ENCODE results near the gene GLRX3. TPM values are rescaled to one million over a fixed set of nuclear protein-coding genes. Genes with fewer than 3 reads are reported as not detected.

The GLRX3 gene
- total RNA-seq, 1 donor from 2014 or later, result 111 TPM

DNA sequence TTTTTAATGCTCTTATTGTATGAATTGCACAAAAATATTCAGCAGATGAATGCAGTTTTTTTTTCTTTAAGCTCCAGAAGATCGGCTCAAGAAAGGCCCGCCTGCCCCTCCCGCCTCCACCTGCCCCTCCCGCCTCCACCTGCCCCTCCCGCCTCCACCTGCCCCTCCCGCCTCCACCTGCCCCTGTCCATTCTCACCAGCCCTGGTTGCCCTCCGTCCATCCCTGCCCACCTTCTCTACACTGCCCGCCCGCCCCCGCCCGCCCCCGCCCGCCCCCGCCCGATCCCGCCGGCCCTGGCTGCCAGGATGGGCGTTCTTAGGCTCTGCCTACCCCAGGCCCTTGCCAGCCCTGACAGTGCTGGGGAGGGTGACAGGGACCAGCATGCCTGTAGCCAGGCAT, 67.4 kb downstream of the GLRX3 start:
- Mint-ChIP-seq H3K4me1 (ENCODE audit: unreplicated experiment) (peaks cover 2% of the 10 kb centered on the region), H3K4me3 (ENCODE audit: unreplicated experiment) (no peak overlapping the region), H3K27ac (ENCODE audit: unreplicated experiment) (no peak overlapping the region), H3K9me3 (ENCODE audit: unreplicated experiment) (peaks cover 17% of the 10 kb centered on the region), H3K36me3 (ENCODE audit: low read depth, unreplicated experiment) (no peaks in the 10 kb centered on the region), H3K27me3 (ENCODE audit: unreplicated experiment) (peaks cover 9% of the 10 kb centered on the region)
- DNase-seq (ENCODE audit: low spot score), result no peak
- no peak for TF ChIP-seq CTCF (IDR thresholded peaks at IDR 0.05; ENCODE audit: unreplicated experiment)

DNA sequence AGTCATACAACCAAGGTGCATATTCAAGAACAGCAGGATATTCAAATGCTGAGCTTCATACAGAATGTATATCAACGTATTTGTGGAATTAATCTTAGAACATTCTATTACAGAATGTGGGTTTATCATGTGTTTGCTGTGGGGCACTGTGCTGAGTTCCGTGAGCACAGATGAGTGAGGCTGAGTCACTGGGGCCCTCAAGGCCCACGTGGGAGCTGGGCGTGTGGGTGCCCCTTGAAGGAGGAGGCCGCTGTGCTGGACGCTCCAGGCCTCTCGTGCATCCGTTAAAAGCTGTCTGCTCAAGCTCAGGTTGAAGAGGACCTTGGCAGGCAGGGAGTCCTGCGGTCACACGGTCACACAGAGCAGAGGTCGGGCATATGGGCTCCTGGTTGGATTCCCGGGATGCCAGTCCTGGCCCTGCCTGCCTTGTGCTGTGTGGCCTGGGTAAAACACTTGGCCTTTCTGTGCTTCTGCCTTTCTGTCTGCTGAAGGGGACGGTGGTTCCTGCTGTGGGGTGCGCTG, 70.1 kb downstream of the GLRX3 start:
- Mint-ChIP-seq H3K4me1 (ENCODE audit: unreplicated experiment) (no peaks in the 10 kb centered on the region), H3K27me3 (ENCODE audit: unreplicated experiment) (peaks cover 4% of the 10 kb centered on the region), H3K9me3 (ENCODE audit: unreplicated experiment) (peaks cover 19% of the 10 kb centered on the region), H3K36me3 (ENCODE audit: low read depth, unreplicated experiment) (peaks cover 5% of the 10 kb centered on the region), H3K4me3 (ENCODE audit: unreplicated experiment) (no peak overlapping the region), H3K27ac (ENCODE audit: unreplicated experiment) (no peak overlapping the region)
- TF ChIP-seq CTCF (IDR thresholded peaks at IDR 0.05; ENCODE audit: unreplicated experiment), result no peak
- DNase-seq (ENCODE audit: low spot score), result no peak

DNA sequence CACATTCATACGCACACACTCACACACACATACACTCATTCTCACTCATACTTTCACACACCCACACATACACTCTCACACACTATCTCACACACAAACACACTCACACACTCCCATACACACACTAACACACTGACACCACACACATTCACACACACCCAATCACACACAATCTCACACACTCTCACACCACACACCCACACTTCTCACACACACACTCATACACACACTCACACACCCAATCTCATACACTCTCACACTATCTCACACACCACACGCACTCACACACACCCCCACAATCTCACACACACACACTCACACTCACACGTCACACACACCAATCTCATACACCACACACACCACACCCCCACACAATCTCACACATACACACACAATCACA, 71.0 kb downstream of the GLRX3 start:
- H3K27me3 Mint-ChIP-seq (ENCODE audit: unreplicated experiment), result peaks cover 1% of the 10 kb centered on the region

DNA sequence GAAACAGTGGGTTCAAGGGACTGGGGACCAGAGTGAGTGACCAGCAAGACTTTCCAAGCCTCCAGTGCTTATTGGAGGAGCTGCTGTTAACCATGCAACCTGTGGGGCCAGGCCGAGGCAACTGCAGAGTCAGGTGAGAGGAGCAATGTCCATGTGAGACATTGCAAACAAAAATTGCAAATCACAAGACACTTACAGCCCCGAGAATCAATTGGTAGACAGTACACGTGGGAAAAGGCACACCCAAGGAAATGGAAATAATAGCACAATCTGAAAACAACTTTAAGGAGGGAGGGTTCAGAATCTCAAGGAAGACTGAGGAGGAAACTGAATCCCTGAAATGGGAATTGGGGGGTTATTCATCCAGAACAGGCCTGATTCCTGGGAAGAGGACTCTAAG, 72.6 kb downstream of the GLRX3 start:
- DNase-seq (ENCODE audit: low spot score), result no peak
- no peak overlapping the region for H3K27ac Mint-ChIP-seq (ENCODE audit: unreplicated experiment)
- peaks cover 5% of the 10 kb centered on the region for H3K36me3 Mint-ChIP-seq (ENCODE audit: low read depth, unreplicated experiment)
- H3K4me3 Mint-ChIP-seq (ENCODE audit: unreplicated experiment), result no peak overlapping the region
- TF ChIP-seq CTCF (IDR thresholded peaks at IDR 0.05; ENCODE audit: unreplicated experiment), result no peak
- peaks cover 20% of the 10 kb centered on the region for H3K9me3 Mint-ChIP-seq (ENCODE audit: unreplicated experiment)
- peaks cover 4% of the 10 kb centered on the region for H3K27me3 Mint-ChIP-seq (ENCODE audit: unreplicated experiment)
- H3K4me1 Mint-ChIP-seq (ENCODE audit: unreplicated experiment), result no peaks in the 10 kb centered on the region

More for the DNA sequence above, 71.0 kb downstream of the GLRX3 start:
- TF ChIP-seq CTCF (IDR thresholded peaks at IDR 0.05; ENCODE audit: unreplicated experiment), result no peak
- no peak for DNase-seq (ENCODE audit: low spot score)
- no peak overlapping the region for H3K27ac Mint-ChIP-seq (ENCODE audit: unreplicated experiment)
- H3K9me3 Mint-ChIP-seq (ENCODE audit: unreplicated experiment), result peaks cover 15% of the 10 kb centered on the region
- H3K4me1 Mint-ChIP-seq (ENCODE audit: unreplicated experiment), result no peaks in the 10 kb centered on the region
- no peak overlapping the region for H3K4me3 Mint-ChIP-seq (ENCODE audit: unreplicated experiment)
- H3K36me3 Mint-ChIP-seq (ENCODE audit: low read depth, unreplicated experiment), result peaks cover 5% of the 10 kb centered on the region

- no peak overlapping the region for H3K27ac Mint-ChIP-seq (ENCODE audit: unreplicated experiment)
- H3K36me3 Mint-ChIP-seq (ENCODE audit: low read depth, unreplicated experiment), result peaks cover 9% of the 10 kb centered on the region
- H3K9me3 Mint-ChIP-seq (ENCODE audit: unreplicated experiment), result peaks cover 32% of the 10 kb centered on the region
- H3K4me1 Mint-ChIP-seq (ENCODE audit: unreplicated experiment), result no peaks in the 10 kb centered on the region
- no peak for TF ChIP-seq CTCF (IDR thresholded peaks at IDR 0.05; ENCODE audit: unreplicated experiment)
- H3K4me3 Mint-ChIP-seq (ENCODE audit: unreplicated experiment), result no peak overlapping the region
- no peak for DNase-seq (ENCODE audit: low spot score)
- peaks cover 5% of the 10 kb centered on the region for H3K27me3 Mint-ChIP-seq (ENCODE audit: unreplicated experiment)
Observed at GRCh38 chr10:130212746-130213145, 76.6 kb downstream of the GLRX3 start.
